Uterus (tissue), 4 donors: ENCODE measurements around the gene VPS16. TPM values are rescaled to one million over a fixed set of nuclear protein-coding genes. Genes with fewer than 3 reads are reported as not detected.

ENCODE experiments used
- DNase-seq, 2 donors: peaks; one replicate each; pipeline ENCODE4 v3.0.0-alpha.2; 2019 to 2020
- H3K27ac ChIP-seq, 2 donors: fragments of 200-600 bp; sonication (generic); 1 replicate in 1 of 2; 2 replicates in 1 of 2; pipeline ENCODE4 v1.5.1; 2016 to 2018
- H3K27me3 ChIP-seq, 2 donors: fragments of 200-600 bp; sonication (generic); one replicate each; pipeline ENCODE4 v1.5.1; 2018 to 2019; ENCODE audit warnings: control low read depth in 1 of 2
- H3K36me3 ChIP-seq, 2 donors: fragments of 200-600 bp; sonication (generic); one replicate each; pipeline ENCODE4 v1.5.1; 2019; ENCODE audit warnings: control low read depth in 1 of 2
- H3K4me1 ChIP-seq, 2 donors: fragments of 200-600 bp; sonication (generic); one replicate each; pipeline ENCODE4 v1.5.1; 2018 to 2019; ENCODE audit warnings: control low read depth in 1 of 2
- H3K4me3 ChIP-seq, 2 donors: fragments of 200-600 bp; sonication (generic); 1 replicate in 1 of 2; 2 replicates in 1 of 2; pipeline ENCODE4 v1.5.1; 2018 to 2019; ENCODE audit warnings: mild to moderate bottlenecking in 1 of 2
- H3K9me3 ChIP-seq, 2 donors: fragments of 200-600 bp; sonication (generic); one replicate each; pipeline ENCODE4 v1.5.1; 2019; ENCODE audit warnings: control low read depth in 1 of 2
- CTCF ChIP-seq, 4 experiments: fragments of 200-600 bp in 2 of 4; fragments of 450-650 bp in 2 of 4; sonication (generic) in 2 of 4; IDR thresholded peaks; one replicate each; pipeline ENCODE4 v1.5.1; 2016 to 2019; ENCODE audit warnings: antibody characterized with exemption in 4 of 4, mild to moderate bottlenecking in 2 of 4, moderate library complexity in 1 of 4
- POLR2A ChIP-seq, 2 donors: fragments of 450-650 bp; IDR thresholded peaks; one replicate each; pipeline ENCODE4 v1.6.1; 2016; ENCODE audit warnings: antibody characterized with exemption in 2 of 2, mild to moderate bottlenecking in 1 of 2, moderate library complexity in 1 of 2
- intact Hi-C: fragments of 100-400 bp; cut with DNase I; formaldehyde crosslinking; loops from one replicate; pipeline ENCODE4 v1.15.1; 2023; ENCODE audit warnings: low total_unique reads
- total RNA-seq, 4 donors: library from RNA; depleted of rRNA in 3 of 4; stranded (reverse); fragments of >200 nt in 3 of 4; gene quantifications; one replicate each; pipeline versions ENCODE4 v1.1.0 to v1.2.4, GENCODE V29; 2014 to 2023
- donor health status: DM: yes; HTN: yes; CAD: no.

Gene VPS16
- total RNA-seq, 4 donors from 2014 or later = 5.9 to 48.6 (median 37.9) TPM

- no peak overlapping the region for H3K4me3 ChIP-seq
- no peak for TF ChIP-seq POLR2A (IDR thresholded peaks at IDR 0.05)
- peaks cover 0 to 17% of the 10 kb centered on the region in 2 donors for H3K4me1 ChIP-seq
- H3K9me3 ChIP-seq = no peaks in the 10 kb centered on the region
- no peak overlapping the region for H3K27ac ChIP-seq
- H3K27me3 ChIP-seq = no peaks in the 10 kb centered on the region
- DNase-seq = no peak
- intact Hi-C loops = no loop called here
- H3K36me3 ChIP-seq = no peaks in the 10 kb centered on the region
Measured at GRCh38 chr20:2809690-2810089, 30.9 kb upstream of the VPS16 start.

- intact Hi-C loops = no loop called here
- H3K4me3 ChIP-seq = no peak overlapping the region
- no peaks in the 10 kb centered on the region for H3K36me3 ChIP-seq
- H3K9me3 ChIP-seq = no peaks in the 10 kb centered on the region
- H3K27me3 ChIP-seq = no peaks in the 10 kb centered on the region
- TF ChIP-seq CTCF (IDR thresholded peaks at IDR 0.05) = no peak
- TF ChIP-seq POLR2A (IDR thresholded peaks at IDR 0.05) = no peak
- H3K4me1 ChIP-seq = peaks cover 0 to 13% of the 10 kb centered on the region in 2 donors
- no peak for DNase-seq
- no peak overlapping the region for H3K27ac ChIP-seq
Measured at GRCh38 chr20:2812189-2812588, 28.4 kb upstream of the VPS16 start.

- Histone ChIP-seq H3K9me3 (no peaks in the 10 kb centered on the region), H3K27me3 (no peaks in the 10 kb centered on the region), H3K4me1 (peaks cover 0 to 13% of the 10 kb centered on the region in 2 donors), H3K36me3 (no peaks in the 10 kb centered on the region), H3K4me3 (no peak overlapping the region), H3K27ac (peak overlapping the region in 1 of 2 donors; percentile 89)
- TF ChIP-seq CTCF (IDR thresholded peaks at IDR 0.05) = no peak
- no peak for TF ChIP-seq POLR2A (IDR thresholded peaks at IDR 0.05)
- intact Hi-C loops = no loop called here
- DNase-seq = no peak
Measured at GRCh38 chr20:2814076-2814475, 26.5 kb upstream of the VPS16 start.

- Histone ChIP-seq H3K36me3 (no peaks in the 10 kb centered on the region), H3K27me3 (no peaks in the 10 kb centered on the region), H3K4me3 (no peak within 1 kb of the TSS), H3K27ac (peak within 1 kb of the TSS; percentile 62 to 89), H3K4me1 (peaks cover 0 to 13% of the 10 kb centered on the region in 2 donors), H3K9me3 (no peaks in the 10 kb centered on the region)
- intact Hi-C loops = no loop called here
- no peak for TF ChIP-seq POLR2A (IDR thresholded peaks at IDR 0.05)
- no peak for TF ChIP-seq CTCF (IDR thresholded peaks at IDR 0.05)
- DNase-seq = peak; percentile 63 to 87
Measured at GRCh38 chr20:2814587-2815051, 25.9 kb upstream of the VPS16 start, which contains the start of gene C20orf141. Gene C20orf141 (plus strand): TSS chr20:2814987. CDS start chr20:2815185, 198 bp downstream.

GRCh38 chr20:2815242-2815900 is 25.2 kb upstream of the VPS16 start:
- Histone ChIP-seq H3K27ac (peak overlapping the region; percentile 62 to 89), H3K4me1 (peaks cover 0 to 13% of the 10 kb centered on the region in 2 donors), H3K9me3 (no peaks in the 10 kb centered on the region), H3K36me3 (no peaks in the 10 kb centered on the region), H3K27me3 (no peaks in the 10 kb centered on the region), H3K4me3 (no peak overlapping the region)
- intact Hi-C loops = no loop called here
- no peak for DNase-seq
- TF ChIP-seq CTCF (IDR thresholded peaks at IDR 0.05) = no peak
- no peak for TF ChIP-seq POLR2A (IDR thresholded peaks at IDR 0.05)
